ENCODE measurements around the gene CPED1. TPM values are rescaled to one million over a fixed set of nuclear protein-coding genes. Genes with fewer than 3 reads are reported as not detected.

Gene CPED1
- polyA plus RNA-seq, 1 donor from 2014 or later: not detected

DNA sequence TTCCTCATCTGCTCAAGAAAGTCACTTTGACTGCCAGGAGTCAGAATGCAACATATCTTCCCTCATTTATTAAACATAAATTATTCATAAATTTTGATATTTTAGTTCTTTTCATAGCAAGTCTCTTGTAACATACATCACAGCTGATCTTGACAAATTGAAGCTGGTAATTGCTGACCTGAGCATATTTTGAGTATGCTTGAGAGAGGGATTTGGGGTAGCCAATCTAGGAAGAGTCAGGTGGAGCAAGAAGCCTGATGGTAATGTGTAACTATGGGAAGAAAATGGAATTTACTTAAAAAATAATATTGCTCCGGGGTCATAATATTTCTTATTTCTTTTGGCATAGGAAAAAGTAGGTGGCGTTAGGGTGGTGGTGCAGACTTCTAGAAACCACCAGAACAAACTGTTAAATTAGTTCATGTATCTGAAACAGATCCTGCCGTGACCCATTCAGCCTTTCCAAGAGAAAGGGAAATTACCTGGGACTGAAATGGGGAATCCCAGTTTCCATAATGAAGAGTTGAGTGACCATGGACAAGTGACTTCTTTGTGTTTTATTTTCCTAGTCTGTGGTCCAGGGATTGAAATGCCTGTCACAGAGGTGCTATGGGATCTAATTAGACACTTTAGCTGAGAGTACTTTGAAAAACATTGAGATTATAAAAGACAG, 12.9 kb downstream of the CPED1 start:
- Histone ChIP-seq H3K9ac (ENCODE audit: low read length) (no peak overlapping the region), H3K9me2 (ENCODE audit: insufficient read depth, low read length) (no peaks in the 10 kb centered on the region), H3K4me2 (ENCODE audit: low read length) (no peak overlapping the region), H3K4me3 (ENCODE audit: low read length) (no peak overlapping the region), H3K27me3 (ENCODE audit: insufficient read depth, low read depth, low read length) (no peaks in the 10 kb centered on the region), H4K20me1 (ENCODE audit: insufficient read depth) (no peaks in the 10 kb centered on the region), H3K79me2 (replicated peaks; ENCODE audit: insufficient read depth, low read length) (no peaks in the 10 kb centered on the region), H3K36me3 (ENCODE audit: insufficient read depth, low read length) (no peaks in the 10 kb centered on the region), H2AFZ (ENCODE audit: low read depth, low read length) (no peak overlapping the region), H3K27ac (ENCODE audit: low read length) (no peak overlapping the region), H3K9me3 (ENCODE audit: low read length) (no peaks in the 10 kb centered on the region), H3F3A (ENCODE audit: insufficient read depth, low read length, poor library complexity, severe bottlenecking) (no peaks in the 10 kb centered on the region)
- TF ChIP-seq EP300 (conservative IDR thresholded peaks at IDR 0.05; ENCODE audit: poor library complexity, severe bottlenecking) (no peak), EZH2 (IDR thresholded peaks at IDR 0.05; ENCODE audit: borderline replicate concordance, insufficient read depth, low read length, poor library complexity, severe bottlenecking) (no peak), POLR2AphosphoS5 (IDR thresholded peaks at IDR 0.05) (no peak), SMC3 (conservative IDR thresholded peaks at IDR 0.05; ENCODE audit: poor library complexity) (no peak), RAD21 (conservative IDR thresholded peaks at IDR 0.05) (no peak), MXI1 (conservative IDR thresholded peaks at IDR 0.05; ENCODE audit: poor library complexity, severe bottlenecking) (no peak), TAF1 (IDR thresholded peaks at IDR 0.05; ENCODE audit: low read depth) (no peak)
- TF ChIP-seq, protein P1, sequence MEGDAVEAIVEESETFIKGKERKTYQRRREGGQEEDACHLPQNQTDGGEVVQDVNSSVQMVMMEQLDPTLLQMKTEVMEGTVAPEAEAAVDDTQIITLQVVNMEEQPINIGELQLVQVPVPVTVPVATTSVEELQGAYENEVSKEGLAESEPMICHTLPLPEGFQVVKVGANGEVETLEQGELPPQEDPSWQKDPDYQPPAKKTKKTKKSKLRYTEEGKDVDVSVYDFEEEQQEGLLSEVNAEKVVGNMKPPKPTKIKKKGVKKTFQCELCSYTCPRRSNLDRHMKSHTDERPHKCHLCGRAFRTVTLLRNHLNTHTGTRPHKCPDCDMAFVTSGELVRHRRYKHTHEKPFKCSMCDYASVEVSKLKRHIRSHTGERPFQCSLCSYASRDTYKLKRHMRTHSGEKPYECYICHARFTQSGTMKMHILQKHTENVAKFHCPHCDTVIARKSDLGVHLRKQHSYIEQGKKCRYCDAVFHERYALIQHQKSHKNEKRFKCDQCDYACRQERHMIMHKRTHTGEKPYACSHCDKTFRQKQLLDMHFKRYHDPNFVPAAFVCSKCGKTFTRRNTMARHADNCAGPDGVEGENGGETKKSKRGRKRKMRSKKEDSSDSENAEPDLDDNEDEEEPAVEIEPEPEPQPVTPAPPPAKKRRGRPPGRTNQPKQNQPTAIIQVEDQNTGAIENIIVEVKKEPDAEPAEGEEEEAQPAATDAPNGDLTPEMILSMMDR (IDR thresholded peaks at IDR 0.05; ENCODE audit: poor library complexity, severe bottlenecking): no peak
- TF ChIP-seq, protein P2, sequence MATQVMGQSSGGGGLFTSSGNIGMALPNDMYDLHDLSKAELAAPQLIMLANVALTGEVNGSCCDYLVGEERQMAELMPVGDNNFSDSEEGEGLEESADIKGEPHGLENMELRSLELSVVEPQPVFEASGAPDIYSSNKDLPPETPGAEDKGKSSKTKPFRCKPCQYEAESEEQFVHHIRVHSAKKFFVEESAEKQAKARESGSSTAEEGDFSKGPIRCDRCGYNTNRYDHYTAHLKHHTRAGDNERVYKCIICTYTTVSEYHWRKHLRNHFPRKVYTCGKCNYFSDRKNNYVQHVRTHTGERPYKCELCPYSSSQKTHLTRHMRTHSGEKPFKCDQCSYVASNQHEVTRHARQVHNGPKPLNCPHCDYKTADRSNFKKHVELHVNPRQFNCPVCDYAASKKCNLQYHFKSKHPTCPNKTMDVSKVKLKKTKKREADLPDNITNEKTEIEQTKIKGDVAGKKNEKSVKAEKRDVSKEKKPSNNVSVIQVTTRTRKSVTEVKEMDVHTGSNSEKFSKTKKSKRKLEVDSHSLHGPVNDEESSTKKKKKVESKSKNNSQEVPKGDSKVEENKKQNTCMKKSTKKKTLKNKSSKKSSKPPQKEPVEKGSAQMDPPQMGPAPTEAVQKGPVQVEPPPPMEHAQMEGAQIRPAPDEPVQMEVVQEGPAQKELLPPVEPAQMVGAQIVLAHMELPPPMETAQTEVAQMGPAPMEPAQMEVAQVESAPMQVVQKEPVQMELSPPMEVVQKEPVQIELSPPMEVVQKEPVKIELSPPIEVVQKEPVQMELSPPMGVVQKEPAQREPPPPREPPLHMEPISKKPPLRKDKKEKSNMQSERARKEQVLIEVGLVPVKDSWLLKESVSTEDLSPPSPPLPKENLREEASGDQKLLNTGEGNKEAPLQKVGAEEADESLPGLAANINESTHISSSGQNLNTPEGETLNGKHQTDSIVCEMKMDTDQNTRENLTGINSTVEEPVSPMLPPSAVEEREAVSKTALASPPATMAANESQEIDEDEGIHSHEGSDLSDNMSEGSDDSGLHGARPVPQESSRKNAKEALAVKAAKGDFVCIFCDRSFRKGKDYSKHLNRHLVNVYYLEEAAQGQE (IDR thresholded peaks at IDR 0.05; ENCODE audit: borderline replicate concordance): no peak

DNA sequence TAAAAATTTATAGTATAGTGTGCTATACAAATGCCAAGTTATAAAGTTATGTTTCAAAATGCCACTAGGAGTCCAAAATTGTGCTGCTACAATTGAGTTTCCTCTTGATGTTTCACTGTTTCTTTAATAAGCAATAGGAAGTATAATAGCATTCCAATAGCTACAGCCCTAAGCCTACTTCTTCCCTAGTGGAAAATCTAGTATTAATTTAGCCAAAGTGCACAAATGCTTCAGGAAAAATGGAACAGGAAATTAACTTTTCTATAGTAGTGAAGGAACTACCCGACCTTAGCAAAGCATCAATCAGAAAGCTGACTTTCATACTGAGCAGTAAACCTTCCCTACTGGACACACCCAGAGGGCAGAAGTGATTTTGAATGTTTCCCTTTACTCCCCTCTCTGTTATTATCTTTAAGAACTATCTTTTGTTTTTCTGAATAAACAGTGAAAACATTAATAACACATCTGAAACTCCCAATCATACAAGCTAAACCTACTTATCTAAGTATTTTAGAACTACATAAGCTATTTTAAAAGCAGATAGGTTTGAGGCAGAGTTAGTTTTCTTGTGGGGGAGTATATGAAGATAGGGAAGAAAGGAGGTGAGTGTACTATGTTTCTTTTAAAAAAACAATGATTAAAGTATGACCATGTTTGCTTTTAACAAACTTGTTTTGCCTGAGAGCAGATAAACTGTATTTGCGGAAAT, 13.7 kb downstream of the CPED1 start:
- no peak overlapping the region for H3K4me3 ChIP-seq (ENCODE audit: low read length)
- H4K20me1 ChIP-seq (ENCODE audit: insufficient read depth): no peaks in the 10 kb centered on the region
- no peaks in the 10 kb centered on the region for H3F3A ChIP-seq (ENCODE audit: insufficient read depth, low read length, poor library complexity, severe bottlenecking)
- H3K9me2 ChIP-seq (ENCODE audit: insufficient read depth, low read length): no peaks in the 10 kb centered on the region
- no peaks in the 10 kb centered on the region for H3K36me3 ChIP-seq (ENCODE audit: insufficient read depth, low read length)
- no peak overlapping the region for H2AFZ ChIP-seq (ENCODE audit: low read depth, low read length)
- H3K79me2 ChIP-seq (replicated peaks; ENCODE audit: insufficient read depth, low read length): no peaks in the 10 kb centered on the region
- no peak overlapping the region for H3K4me2 ChIP-seq (ENCODE audit: low read length)
- no peak for TF ChIP-seq TAF1 (IDR thresholded peaks at IDR 0.05; ENCODE audit: low read depth)
- TF ChIP-seq EP300 (conservative IDR thresholded peaks at IDR 0.05; ENCODE audit: poor library complexity, severe bottlenecking): no peak
- TF ChIP-seq SMC3 (conservative IDR thresholded peaks at IDR 0.05; ENCODE audit: poor library complexity): no peak
- TF ChIP-seq, protein P2 (IDR thresholded peaks at IDR 0.05; ENCODE audit: borderline replicate concordance): no peak
- TF ChIP-seq EZH2 (IDR thresholded peaks at IDR 0.05; ENCODE audit: borderline replicate concordance, insufficient read depth, low read length, poor library complexity, severe bottlenecking): no peak
- TF ChIP-seq, protein P1 (IDR thresholded peaks at IDR 0.05; ENCODE audit: poor library complexity, severe bottlenecking): no peak
- no peak for TF ChIP-seq MXI1 (conservative IDR thresholded peaks at IDR 0.05; ENCODE audit: poor library complexity, severe bottlenecking)
- no peak for TF ChIP-seq RAD21 (conservative IDR thresholded peaks at IDR 0.05)
- TF ChIP-seq POLR2AphosphoS5 (IDR thresholded peaks at IDR 0.05): no peak
- no peak overlapping the region for H3K9ac ChIP-seq (ENCODE audit: low read length)
- no peaks in the 10 kb centered on the region for H3K9me3 ChIP-seq (ENCODE audit: low read length)
- H3K27ac ChIP-seq (ENCODE audit: low read length): no peak overlapping the region
- H3K27me3 ChIP-seq (ENCODE audit: insufficient read depth, low read depth, low read length): no peaks in the 10 kb centered on the region
